Measurements from ENCODE around the gene PROZ. TPM values are rescaled to one million over a fixed set of nuclear protein-coding genes. Genes with fewer than 3 reads are reported as not detected.

The PROZ gene
- total and polyA plus RNA-seq, 2 of the 13 experiments (the other 11 are each of a cell fraction or from before 2014, with no cell fraction given), result 5.6 to 22.5 TPM

DNA sequence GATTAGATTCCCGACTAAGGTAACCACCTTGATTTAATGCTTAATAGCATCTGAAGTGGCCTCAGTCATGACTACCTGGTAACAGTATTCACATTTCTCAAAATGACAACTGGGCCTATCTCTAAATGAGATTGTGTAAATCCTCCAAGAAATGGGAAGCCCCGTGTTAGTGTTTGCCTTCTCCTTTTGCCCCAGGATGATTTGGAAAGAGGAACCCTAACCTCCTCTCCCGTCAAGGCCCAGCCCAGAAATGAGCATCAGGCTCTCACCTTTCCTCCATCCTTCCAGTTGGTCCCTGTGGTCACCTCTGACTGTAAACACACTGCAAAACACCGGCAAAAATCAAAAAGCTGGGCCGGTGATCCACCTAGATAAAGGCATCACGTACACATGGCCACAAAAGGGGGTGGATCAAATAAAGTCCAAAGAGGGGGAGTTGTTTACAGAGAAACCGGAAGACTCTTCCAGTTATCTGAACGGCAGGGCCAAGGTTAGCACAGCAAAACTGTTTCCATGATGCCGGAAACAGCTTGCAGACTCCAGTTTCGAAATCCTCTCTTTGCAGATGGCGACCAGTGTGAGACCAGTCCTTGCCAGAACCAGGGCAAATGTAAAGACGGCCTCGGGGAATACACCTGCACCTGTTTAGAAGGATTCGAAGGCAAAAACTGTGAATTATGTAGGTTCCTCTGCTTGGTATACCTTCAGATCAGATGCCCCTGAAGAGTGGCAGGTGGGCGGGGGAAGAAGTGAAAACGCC, 19.5 kb upstream of the PROZ start (continued):
- TF ChIP-seq, protein P1, sequence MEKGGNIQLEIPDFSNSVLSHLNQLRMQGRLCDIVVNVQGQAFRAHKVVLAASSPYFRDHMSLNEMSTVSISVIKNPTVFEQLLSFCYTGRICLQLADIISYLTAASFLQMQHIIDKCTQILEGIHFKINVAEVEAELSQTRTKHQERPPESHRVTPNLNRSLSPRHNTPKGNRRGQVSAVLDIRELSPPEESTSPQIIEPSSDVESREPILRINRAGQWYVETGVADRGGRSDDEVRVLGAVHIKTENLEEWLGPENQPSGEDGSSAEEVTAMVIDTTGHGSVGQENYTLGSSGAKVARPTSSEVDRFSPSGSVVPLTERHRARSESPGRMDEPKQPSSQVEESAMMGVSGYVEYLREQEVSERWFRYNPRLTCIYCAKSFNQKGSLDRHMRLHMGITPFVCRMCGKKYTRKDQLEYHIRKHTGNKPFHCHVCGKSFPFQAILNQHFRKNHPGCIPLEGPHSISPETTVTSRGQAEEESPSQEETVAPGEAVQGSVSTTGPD (CRISPR knock-in tag; IDR thresholded peaks at IDR 0.05), result peak; percentile 71; the same call in 1 of the 2 replicates
- TF ChIP-seq PRPF4 (IDR thresholded peaks at IDR 0.05; ENCODE audit: low read depth, low read length, poor library complexity, severe bottlenecking) (no peak), TGIF2 (CRISPR knock-in tag; IDR thresholded peaks at IDR 0.05) (no peak), ELF4 (CRISPR knock-in tag; IDR thresholded peaks at IDR 0.05; ENCODE audit: borderline replicate concordance) (peak; percentile 93; the same call in 1 of the 2 replicates), ZNF841 (CRISPR knock-in tag; IDR thresholded peaks at IDR 0.05; ENCODE audit: borderline replicate concordance) (no peak), ZNF816 (CRISPR knock-in tag; IDR thresholded peaks at IDR 0.05; ENCODE audit: borderline replicate concordance) (peak; percentile 97; the same call in 1 of the 2 replicates), NAIF1 (CRISPR knock-in tag; IDR thresholded peaks at IDR 0.05; ENCODE audit: borderline replicate concordance) (peak; percentile 78; the same call in 1 of the 2 replicates), SOX5 (CRISPR knock-in tag; IDR thresholded peaks at IDR 0.05; ENCODE audit: borderline replicate concordance) (peak; percentile 94), POGZ (CRISPR knock-in tag; IDR thresholded peaks at IDR 0.05) (peak; percentile 81), ZNF34 (CRISPR knock-in tag; IDR thresholded peaks at IDR 0.05; ENCODE audit: borderline replicate concordance) (no peak), MBD4 (IDR thresholded peaks at IDR 0.05; ENCODE audit: borderline replicate concordance, low read length) (peak; percentile 90), SNAI1 (CRISPR knock-in tag; IDR thresholded peaks at IDR 0.05; ENCODE audit: borderline replicate concordance) (no peak), ZNF737 (CRISPR knock-in tag; IDR thresholded peaks at IDR 0.05; ENCODE audit: borderline replicate concordance) (no peak), MXI1 (IDR thresholded peaks at IDR 0.05; ENCODE audit: borderline replicate concordance, low read depth, low read length) (peak; percentile 96; the same call in 2 of the 3 replicates)
- TF ChIP-seq, protein P2, sequence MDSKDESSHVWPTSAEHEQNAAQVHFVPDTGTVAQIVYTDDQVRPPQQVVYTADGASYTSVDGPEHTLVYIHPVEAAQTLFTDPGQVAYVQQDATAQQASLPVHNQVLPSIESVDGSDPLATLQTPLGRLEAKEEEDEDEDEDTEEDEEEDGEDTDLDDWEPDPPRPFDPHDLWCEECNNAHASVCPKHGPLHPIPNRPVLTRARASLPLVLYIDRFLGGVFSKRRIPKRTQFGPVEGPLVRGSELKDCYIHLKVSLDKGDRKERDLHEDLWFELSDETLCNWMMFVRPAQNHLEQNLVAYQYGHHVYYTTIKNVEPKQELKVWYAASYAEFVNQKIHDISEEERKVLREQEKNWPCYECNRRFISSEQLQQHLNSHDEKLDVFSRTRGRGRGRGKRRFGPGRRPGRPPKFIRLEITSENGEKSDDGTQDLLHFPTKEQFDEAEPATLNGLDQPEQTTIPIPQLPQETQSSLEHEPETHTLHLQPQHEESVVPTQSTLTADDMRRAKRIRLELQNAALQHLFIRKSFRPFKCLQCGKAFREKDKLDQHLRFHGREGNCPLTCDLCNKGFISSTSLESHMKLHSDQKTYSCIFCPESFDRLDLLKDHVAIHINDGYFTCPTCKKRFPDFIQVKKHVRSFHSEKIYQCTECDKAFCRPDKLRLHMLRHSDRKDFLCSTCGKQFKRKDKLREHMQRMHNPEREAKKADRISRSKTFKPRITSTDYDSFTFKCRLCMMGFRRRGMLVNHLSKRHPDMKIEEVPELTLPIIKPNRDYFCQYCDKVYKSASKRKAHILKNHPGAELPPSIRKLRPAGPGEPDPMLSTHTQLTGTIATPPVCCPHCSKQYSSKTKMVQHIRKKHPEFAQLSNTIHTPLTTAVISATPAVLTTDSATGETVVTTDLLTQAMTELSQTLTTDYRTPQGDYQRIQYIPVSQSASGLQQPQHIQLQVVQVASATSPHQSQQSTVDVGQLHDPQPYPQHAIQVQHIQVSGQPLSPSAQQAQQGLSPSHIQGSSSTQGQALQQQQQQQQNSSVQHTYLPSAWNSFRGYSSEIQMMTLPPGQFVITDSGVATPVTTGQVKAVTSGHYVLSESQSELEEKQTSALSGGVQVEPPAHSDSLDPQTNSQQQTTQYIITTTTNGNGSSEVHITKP (CRISPR knock-in tag; IDR thresholded peaks at IDR 0.05; ENCODE audit: low read depth), result peak; percentile 72; the same call in 1 of the 2 replicates
- TF ChIP-seq, protein P3, sequence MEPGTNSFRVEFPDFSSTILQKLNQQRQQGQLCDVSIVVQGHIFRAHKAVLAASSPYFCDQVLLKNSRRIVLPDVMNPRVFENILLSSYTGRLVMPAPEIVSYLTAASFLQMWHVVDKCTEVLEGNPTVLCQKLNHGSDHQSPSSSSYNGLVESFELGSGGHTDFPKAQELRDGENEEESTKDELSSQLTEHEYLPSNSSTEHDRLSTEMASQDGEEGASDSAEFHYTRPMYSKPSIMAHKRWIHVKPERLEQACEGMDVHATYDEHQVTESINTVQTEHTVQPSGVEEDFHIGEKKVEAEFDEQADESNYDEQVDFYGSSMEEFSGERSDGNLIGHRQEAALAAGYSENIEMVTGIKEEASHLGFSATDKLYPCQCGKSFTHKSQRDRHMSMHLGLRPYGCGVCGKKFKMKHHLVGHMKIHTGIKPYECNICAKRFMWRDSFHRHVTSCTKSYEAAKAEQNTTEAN (CRISPR knock-in tag; conservative IDR thresholded peaks at IDR 0.05), result no peak
- TF ChIP-seq, protein P4, sequence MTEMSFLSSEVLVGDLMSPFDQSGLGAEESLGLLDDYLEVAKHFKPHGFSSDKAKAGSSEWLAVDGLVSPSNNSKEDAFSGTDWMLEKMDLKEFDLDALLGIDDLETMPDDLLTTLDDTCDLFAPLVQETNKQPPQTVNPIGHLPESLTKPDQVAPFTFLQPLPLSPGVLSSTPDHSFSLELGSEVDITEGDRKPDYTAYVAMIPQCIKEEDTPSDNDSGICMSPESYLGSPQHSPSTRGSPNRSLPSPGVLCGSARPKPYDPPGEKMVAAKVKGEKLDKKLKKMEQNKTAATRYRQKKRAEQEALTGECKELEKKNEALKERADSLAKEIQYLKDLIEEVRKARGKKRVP (CRISPR knock-in tag; IDR thresholded peaks at IDR 0.05), result peak in 1 of 2 experiments; percentile 14; a peak in 2 of 4 replicates
- TF ChIP-seq, protein P5, sequence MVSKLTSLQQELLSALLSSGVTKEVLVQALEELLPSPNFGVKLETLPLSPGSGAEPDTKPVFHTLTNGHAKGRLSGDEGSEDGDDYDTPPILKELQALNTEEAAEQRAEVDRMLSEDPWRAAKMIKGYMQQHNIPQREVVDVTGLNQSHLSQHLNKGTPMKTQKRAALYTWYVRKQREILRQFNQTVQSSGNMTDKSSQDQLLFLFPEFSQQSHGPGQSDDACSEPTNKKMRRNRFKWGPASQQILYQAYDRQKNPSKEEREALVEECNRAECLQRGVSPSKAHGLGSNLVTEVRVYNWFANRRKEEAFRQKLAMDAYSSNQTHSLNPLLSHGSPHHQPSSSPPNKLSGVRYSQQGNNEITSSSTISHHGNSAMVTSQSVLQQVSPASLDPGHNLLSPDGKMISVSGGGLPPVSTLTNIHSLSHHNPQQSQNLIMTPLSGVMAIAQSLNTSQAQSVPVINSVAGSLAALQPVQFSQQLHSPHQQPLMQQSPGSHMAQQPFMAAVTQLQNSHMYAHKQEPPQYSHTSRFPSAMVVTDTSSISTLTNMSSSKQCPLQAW (CRISPR knock-in tag; IDR thresholded peaks at IDR 0.05), result peak; percentile 97

All from HepG2 (cell line).